Brain microvascular endothelial cell (primary cell): ENCODE results near the gene SH3D21.

Experiments
- DNase-seq: peaks from one replicate; pipeline ENCODE4 v3.0.0-alpha.2; 2020
- H3K27ac ChIP-seq: fragments of 250-450 bp; sonication (Bioruptor Pico); 2 replicates; pipeline ENCODE4 v1.5.1; 2020; ENCODE audit warnings: mild to moderate bottlenecking, moderate library complexity
- H3K27me3 ChIP-seq: fragments of 250-450 bp; sonication (Bioruptor Pico); replicated peaks from 2 replicates; pipeline ENCODE4 v1.5.1; 2020; ENCODE audit warnings: mild to moderate bottlenecking
- H3K36me3 ChIP-seq: fragments of 250-450 bp; sonication (Bioruptor Pico); replicated peaks from 2 replicates; pipeline ENCODE4 v1.5.1; 2020; ENCODE audit warnings: mild to moderate bottlenecking
- H3K4me3 ChIP-seq: 2 replicates; pipeline ENCODE4 v1.5.1; 2011; ENCODE audit warnings: low read depth, mild to moderate bottlenecking, control low read depth, low read length, moderate library complexity
- in situ Hi-C: cut with HindIII; loops from 2 replicates; pipeline ENCODE4 v1.10.0; 2017; ENCODE audit warnings: low sequenced_read_pairs, low pct_ligation_motif_present
- TF ChIP-seq, protein P1 (sequence below): IDR thresholded peaks from 2 replicates; pipeline ENCODE4 v1.5.1; 2011; ENCODE audit warnings: low read depth, mild to moderate bottlenecking, moderate library complexity, low read length, control low read depth, inconsistent platforms; ENCODE audit errors: missing control alignments

The SH3D21 gene

GRCh38 chr1:36269408-36269838 lies 36.7 kb upstream of the SH3D21 start:
- DNase-seq: no peak
- Histone ChIP-seq H3K4me3 (no peak overlapping the region), H3K27me3 (no peaks in the 10 kb centered on the region), H3K36me3 (peaks cover 18% of the 10 kb centered on the region), H3K27ac (no peak overlapping the region)
- in situ Hi-C loops: no loop called here
- TF ChIP-seq, protein P1, sequence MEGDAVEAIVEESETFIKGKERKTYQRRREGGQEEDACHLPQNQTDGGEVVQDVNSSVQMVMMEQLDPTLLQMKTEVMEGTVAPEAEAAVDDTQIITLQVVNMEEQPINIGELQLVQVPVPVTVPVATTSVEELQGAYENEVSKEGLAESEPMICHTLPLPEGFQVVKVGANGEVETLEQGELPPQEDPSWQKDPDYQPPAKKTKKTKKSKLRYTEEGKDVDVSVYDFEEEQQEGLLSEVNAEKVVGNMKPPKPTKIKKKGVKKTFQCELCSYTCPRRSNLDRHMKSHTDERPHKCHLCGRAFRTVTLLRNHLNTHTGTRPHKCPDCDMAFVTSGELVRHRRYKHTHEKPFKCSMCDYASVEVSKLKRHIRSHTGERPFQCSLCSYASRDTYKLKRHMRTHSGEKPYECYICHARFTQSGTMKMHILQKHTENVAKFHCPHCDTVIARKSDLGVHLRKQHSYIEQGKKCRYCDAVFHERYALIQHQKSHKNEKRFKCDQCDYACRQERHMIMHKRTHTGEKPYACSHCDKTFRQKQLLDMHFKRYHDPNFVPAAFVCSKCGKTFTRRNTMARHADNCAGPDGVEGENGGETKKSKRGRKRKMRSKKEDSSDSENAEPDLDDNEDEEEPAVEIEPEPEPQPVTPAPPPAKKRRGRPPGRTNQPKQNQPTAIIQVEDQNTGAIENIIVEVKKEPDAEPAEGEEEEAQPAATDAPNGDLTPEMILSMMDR: no peak

DNA sequence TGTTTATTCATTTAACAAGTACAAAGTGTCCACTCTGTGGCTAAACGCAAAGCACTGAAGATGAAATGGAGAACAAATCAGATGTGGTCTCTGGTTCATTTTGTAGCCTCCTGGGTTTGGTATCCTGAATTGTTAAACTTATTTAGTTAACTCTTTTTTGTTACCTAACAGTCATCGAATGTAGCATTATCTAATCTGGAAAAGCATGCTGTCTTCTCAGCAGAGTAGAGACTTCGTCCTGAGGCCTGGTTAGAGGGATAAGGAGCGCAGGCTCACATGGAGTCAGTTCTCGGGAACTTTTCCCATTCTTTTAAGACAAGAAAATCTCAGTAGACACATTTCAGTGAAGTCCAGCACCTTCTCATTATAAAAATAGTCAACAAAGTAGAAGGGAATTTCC lies 33.1 kb upstream of the SH3D21 start:
- DNase-seq: no peak
- TF ChIP-seq, protein P1: no peak
- Histone ChIP-seq H3K27ac (no peak overlapping the region), H3K36me3 (peaks cover 15% of the 10 kb centered on the region), H3K4me3 (no peak overlapping the region), H3K27me3 (no peaks in the 10 kb centered on the region)
- in situ Hi-C loops: no loop called here

- Histone ChIP-seq H3K4me3 (no peak overlapping the region), H3K27ac (no peak overlapping the region), H3K27me3 (no peaks in the 10 kb centered on the region), H3K36me3 (peaks cover 12% of the 10 kb centered on the region)
- TF ChIP-seq, protein P1: no peak
- DNase-seq: no peak
- in situ Hi-C loops: no loop called here
Measured at GRCh38 chr1:36274201-36274600, 32.0 kb upstream of the SH3D21 start.

GRCh38 chr1:36276688-36277087 lies 29.5 kb upstream of the SH3D21 start:
- TF ChIP-seq, protein P1: no peak
- Histone ChIP-seq H3K36me3 (peaks cover 5% of the 10 kb centered on the region), H3K27me3 (no peaks in the 10 kb centered on the region), H3K27ac (no peak overlapping the region), H3K4me3 (no peak overlapping the region)
- in situ Hi-C loops: no loop called here
- no peak for DNase-seq

- peaks cover 11% of the 10 kb centered on the region for H3K36me3 ChIP-seq
- no peak for DNase-seq
- H3K27ac ChIP-seq: no peak overlapping the region
- no peak overlapping the region for H3K4me3 ChIP-seq
- no peaks in the 10 kb centered on the region for H3K27me3 ChIP-seq
- TF ChIP-seq, protein P1: no peak
- in situ Hi-C loops: no loop called here
Measured at GRCh38 chr1:36279110-36279788, 26.9 kb upstream of the SH3D21 start.
